GM18907 (cell line): ENCODE measurements around the gene TTC33.
A peak's percentile ranks its signal among the peaks of the same experiment; 100 is the strongest.
"Not testable (repeated sequence)": the region's sequence is repeated elsewhere in the genome, so short reads cannot be mapped to it uniquely, and the experiment has no call there.

Source experiments
- ATAC-seq: cut with Tn5 transposase; IDR thresholded peaks from one replicate; pipeline ENCODE4 v1.9.1; 2021; ENCODE audit warnings: mild to moderate bottlenecking, moderate library complexity; ENCODE audit not compliant: unreplicated experiment

The TTC33 gene

DNA sequence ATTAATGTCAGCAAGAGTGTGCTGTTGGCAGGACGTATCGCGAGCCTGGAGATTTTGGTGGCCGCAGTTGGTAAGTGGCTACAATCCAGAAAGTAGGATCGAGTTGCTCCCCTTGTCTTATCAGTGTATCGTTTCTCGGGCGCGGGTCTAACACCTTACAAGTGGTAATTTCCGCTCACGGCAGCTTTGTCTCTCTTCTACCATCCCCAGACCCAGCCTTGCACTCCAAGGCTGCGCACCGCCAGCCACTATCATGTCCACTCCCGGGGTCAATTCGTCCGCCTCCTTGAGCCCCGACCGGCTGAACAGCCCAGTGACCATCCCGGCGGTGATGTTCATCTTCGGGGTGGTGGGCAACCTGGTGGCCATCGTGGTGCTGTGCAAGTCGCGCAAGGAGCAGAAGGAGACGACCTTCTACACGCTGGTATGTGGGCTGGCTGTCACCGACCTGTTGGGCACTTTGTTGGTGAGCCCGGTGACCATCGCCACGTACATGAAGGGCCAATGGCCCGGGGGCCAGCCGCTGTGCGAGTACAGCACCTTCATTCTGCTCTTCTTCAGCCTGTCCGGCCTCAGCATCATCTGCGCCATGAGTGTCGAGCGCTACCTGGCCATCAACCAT, 74.9 kb downstream of the TTC33 start:
- no peak for ATAC-seq

- ATAC-seq = peak; percentile 40
Observed at GRCh38 chr5:40679913-40680681, 75.7 kb downstream of the TTC33 start, which contains the start of gene PTGER4. Gene PTGER4 (plus strand): TSS chr5:40679915. CDS start chr5:40680994, 1,079 bp downstream.

GRCh38 chr5:40679148-40679912, 76.4 kb downstream of the TTC33 start:
- ATAC-seq = peak; percentile 69

DNA sequence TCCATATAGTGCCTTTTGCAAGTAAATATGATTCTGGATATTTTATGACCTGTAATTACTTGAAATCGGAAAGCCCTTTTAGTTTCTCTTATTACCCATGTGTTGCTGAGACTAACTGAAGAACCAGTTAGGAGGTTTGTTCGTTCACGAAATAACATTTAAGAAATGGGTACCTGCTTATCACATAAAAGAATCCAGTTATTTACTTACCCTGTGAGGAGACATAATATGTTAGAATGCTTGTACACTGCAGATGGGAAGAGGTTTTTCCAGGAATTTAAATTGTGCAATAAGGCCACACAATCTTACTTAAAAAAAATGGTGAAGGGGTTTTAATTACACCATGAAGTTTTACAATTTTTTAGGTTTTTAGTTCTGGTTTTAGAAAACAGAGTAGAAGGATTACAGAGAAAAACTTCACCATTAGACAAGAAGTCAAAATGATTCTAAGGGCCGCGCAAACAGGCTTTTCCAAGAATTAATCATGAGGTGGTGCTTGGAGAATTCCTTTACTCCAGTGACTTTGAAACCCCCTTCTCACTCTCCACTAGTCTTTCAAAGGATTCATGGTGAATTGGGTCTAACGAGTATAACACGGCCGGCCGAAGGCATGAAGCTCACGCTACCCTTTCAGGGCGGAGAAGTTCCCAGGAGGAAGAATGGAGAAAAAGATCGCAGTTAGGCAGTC, 77.2 kb downstream of the TTC33 start:
- no peak for ATAC-seq

DNA sequence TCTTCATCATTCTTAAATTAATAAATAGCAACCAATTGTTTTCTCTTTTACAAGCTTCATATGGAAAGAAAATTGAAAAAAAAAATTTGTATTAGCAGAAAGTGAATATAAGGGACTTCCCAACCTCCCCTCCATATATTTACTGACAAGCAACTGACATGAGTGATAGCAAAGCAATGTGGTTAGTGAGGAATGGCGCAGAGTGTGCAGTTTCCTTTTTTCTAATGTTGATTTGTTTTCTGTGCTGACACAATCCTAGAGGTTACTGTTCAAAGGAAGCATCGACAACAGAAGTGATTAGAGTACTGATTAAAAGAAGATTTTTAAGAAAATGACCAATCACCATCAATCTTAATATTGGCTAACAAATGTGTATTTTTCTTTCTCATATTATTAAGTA, 77.7 kb downstream of the TTC33 start:
- no peak for ATAC-seq

DNA sequence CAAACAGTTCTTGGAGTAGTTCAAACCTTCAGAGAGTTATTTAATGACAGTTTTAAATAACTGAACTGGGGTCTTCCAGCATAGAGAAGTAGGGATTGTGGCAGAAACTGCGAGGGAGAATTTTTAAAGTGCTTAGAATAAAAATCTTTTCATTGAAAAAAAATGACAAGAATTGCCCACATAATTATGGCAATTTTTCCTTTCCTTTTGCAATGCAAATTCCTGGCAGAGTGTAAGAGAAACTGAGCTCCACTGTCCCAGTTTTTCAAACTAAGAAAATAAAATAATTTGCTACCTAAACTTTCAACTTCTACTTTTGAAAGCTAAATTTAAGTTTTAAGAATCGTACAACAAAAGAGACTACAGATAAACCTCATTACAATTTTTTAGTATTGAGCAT, 78.3 kb downstream of the TTC33 start:
- ATAC-seq = no peak

DNA sequence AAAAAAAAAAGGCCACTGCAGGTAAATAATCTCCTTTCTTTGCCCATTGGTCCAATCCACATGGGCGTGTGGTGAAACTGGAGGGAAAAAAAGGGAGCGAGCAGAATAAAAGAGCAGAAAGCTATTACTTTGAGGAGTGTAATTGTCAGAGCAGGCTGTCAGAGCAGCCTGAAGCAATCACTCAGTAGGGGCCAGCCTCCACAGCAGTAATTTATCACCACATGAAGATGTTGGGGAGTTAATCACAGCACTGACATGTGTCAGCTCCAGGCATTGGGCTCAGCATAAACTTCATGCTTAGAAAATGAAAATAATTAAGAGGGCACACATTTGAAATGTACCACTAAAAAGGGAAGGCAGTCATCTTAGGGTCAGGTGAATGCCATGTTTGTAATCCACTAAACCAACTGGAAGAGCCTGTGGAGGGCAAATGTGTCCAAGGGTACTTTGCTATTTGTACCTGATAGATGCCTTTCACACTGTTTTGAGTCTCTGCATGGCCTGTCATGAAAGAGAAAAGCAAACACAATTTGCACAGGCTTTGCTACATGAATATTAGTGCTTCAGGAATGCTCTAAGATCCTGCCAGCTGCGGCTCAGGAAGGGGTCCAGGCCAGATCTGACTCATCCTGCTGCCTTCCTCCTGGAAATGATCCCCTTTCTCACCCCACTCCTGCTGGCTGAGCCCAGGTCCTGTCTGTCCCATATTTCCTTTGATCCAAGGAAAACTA, 79.0 kb downstream of the TTC33 start:
- ATAC-seq = no peak

DNA sequence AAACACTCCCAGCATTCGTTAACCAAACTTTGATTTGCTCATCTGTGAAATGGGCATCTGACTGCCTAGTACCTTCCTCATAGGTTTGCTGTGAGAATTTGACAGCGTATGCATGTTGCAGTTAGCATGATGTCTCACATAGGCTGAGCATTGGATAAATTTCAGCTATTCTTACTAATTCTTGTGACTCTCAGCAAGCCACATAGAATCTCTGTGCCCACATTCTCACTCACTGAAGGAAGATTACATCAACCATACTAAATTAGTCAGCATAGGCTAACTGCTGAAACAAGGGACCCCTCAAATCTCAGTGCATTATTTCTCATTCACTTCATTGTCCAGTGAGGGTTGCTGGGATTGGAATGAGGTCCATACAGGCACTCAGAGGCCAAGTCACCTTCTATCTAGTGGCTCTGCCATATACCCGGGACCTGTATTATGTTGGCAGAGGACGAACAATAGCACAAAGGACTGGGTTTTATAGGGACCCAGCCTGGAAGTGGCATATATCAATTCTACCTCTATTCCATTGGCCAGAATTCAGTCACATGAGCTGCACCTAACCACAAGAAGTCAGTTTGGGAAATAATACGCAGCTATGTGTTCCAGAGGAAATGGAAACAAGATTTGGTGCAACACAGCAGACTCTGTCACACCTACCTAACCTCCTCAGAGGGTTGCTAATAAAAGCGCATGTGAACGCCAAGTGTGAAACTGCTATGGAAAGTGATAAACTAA, 80.2 kb downstream of the TTC33 start:
- no peak for ATAC-seq

GRCh38 chr5:40674661-40675235, 81.0 kb downstream of the TTC33 start:
- ATAC-seq = no peak

DNA sequence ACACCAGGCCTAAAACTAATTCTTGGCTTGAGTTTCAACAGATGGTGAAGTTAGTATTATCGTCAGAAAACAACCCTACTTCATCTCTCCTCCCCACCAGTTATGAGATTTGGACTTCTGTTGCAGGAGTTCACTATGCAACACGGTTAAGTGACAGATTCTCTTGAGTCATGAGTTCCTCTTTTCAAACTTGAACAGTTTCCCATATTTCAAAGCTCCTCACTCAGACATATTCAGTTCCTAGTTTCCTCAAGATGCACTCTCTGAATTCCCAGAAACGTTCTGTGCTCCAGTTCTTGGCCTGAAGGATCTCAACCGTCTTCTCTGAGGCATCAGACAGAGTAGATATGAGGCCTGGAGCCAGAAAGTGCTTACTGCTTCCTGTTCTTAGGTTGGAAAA, 83.3 kb downstream of the TTC33 start:
- ATAC-seq = no peak

DNA sequence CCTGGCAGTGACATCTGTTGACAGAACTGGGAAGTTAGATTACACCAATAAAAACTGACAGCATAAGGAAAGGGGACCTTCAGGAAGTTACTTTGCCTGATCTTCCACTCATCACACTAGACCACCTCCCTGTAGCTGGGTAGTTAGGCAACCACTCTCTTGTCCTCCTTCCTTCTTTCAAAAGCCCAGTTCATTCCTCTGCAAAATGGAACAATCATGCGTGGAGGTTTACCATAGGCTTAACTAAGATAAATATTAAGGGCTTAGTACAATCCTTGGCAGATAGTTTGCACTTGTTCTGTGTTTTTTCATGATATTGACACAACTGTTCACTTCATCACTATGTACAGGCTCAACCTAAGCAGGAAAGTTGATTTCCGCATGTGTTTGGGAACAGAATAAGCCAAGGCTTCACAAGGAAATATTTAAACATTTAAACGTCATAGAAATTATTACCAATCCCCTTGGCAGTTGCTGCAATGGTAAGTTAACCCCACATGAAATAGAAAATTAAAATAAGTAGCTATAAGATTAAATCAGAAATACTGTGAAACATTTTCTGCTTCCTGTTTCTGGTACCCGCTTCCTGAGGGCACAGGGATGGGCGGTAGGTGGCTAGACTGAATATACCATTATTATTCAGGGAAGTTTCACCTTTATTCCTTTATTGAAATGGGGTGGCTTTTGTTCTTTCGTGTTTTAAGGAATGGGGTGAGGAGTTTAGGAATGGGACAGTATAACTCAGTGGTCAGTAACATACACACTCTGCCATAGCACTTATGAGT, 86.0 kb downstream of the TTC33 start:
- no peak for ATAC-seq

DNA sequence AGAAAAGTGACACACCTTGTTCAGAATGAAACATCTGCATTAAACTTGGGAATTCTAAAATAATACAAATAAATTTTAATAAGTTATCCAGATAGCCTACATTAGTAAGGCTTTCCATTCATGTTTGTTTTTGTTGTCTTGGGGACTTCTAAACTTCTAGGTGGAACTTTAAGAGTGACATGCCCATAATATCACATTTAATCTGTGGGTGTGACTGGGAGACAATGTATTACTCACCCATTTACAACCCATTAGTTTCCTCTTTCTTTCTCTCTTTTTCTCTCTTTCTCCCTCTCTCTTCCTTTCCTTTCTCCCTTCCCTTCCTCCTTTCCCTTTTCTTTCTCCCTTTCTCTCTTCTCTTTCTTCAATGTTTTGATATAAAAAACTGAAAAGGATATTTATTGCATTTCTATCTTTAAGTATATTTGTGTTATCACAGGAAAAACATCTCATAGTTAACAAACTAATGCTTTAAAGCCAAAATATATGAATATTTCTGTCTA, 88.5 kb downstream of the TTC33 start:
- ATAC-seq = no peak

GRCh38 chr5:40666657-40667056, 89.1 kb downstream of the TTC33 start:
- no peak for ATAC-seq

DNA sequence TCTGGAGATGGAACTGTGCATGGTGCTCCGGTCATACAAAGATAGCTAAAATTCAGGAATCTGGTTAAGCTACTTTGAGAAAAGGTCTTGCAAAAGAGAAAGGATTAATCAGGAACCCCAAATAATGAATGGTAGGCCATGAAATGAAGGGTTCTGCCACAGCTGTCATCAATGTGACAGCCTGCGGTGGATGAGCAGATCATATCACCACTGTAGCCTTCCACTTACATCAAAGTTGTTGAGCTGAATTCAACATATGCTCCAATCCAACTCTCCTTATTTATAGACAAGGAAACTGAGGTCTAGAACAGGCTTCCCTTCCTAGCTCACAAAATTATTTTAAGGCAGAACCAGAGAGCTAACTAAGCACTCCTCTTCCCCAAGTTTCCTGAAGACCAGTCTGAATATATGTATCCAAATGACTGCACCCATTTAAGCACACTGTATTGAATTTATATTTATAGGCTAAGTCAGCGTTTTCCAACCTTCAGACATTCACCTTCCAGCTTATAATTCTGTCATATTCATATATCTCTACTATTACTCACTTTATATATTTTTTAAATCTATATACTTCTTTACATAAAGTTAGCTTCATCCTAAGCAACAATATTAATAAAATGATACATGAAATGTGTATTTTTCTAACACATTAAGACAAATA, 90.0 kb downstream of the TTC33 start:
- ATAC-seq = no peak

GRCh38 chr5:40660751-40661150, 95.0 kb downstream of the TTC33 start:
- ATAC-seq = no peak

DNA sequence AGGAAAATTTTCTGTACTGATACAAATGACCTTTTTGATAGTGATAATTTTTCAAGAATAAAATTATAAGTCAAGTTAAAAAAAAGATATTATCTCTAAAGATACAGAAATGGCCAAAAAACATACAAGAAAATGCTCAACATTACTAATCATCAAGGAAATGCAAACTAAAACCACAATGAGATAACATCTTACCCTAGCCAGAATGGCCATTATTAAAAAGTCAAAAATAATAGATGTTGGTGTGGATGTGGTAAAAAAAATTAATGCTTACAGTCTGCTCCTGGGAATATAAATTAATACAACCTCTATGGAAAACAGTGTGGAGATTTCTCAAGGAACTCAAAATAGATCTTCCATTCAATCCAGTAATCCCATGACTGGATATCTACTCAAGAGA, 99.0 kb downstream of the TTC33 start:
- ATAC-seq = no peak

GRCh38 chr5:40656091-40656490, 99.7 kb downstream of the TTC33 start:
- ATAC-seq = not testable (repeated sequence)

DNA sequence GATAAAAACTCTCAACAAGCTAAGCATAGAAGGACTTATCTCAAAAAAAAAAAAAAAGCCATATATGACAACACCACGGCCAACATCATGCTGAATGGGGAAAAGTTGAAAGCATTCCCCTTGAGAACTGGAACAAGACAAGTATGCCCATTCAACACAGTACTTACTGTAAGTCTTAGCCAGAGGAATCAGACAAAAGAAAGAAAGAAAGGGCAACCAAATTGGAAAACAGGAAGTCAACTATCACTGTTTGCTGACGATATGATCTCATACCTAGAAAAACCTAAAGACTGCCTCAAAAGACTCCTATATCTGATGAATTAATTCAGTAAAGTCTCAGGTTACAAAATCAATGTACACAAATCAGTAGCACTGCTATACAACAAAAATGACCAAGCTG, 100.6 kb downstream of the TTC33 start:
- ATAC-seq = no peak
